GM23338 (cell line): ENCODE measurements around the gene CYBC1. TPM values are rescaled to one million over a fixed set of nuclear protein-coding genes. Genes with fewer than 3 reads are reported as not detected.
A peak's percentile ranks its signal among the peaks of the same experiment; 100 is the strongest.

ENCODE experiments used
- ATAC-seq: fragments of 200-7000 bp; cut with Tn5 transposase; 3 replicates; pipeline ENCODE4 v1.9.1; 2020
- DNase-seq: peaks from one replicate; pipeline ENCODE4 v3.0.0-alpha.2; 2015; ENCODE audit warnings: low spot score
- H2AFZ ChIP-seq: fragments of 200-600 bp; sonication (generic); 2 replicates; pipeline ENCODE4 v1.8.0; 2016; ENCODE audit warnings: antibody characterized with exemption, mild to moderate bottlenecking, moderate library complexity
- H3F3A ChIP-seq: fragments of 200-600 bp; sonication (generic); replicated peaks from 2 replicates; pipeline ENCODE4 v1.8.0; 2017; ENCODE audit warnings: antibody characterized with exemption, mixed run types, low read depth
- H3K27ac ChIP-seq: fragments of 200-600 bp; sonication (generic); 2 replicates; pipeline ENCODE4 v1.6.1; 2016; ENCODE audit warnings: low read depth
- H3K27me3 ChIP-seq: fragments of 200-600 bp; sonication (generic); 2 replicates; pipeline ENCODE4 v1.8.0; 2016; ENCODE audit warnings: mild to moderate bottlenecking, mixed run types, moderate library complexity; ENCODE audit not compliant: insufficient read depth
- H3K36me3 ChIP-seq: fragments of 200-600 bp; sonication (generic); 2 replicates; pipeline ENCODE4 v1.8.0; 2016; ENCODE audit warnings: mild to moderate bottlenecking; ENCODE audit not compliant: insufficient read depth
- H3K4me1 ChIP-seq: fragments of 200-600 bp; sonication (generic); 2 replicates; pipeline ENCODE4 v1.8.0; 2016; ENCODE audit warnings: mild to moderate bottlenecking, moderate library complexity; ENCODE audit not compliant: insufficient read depth
- H3K4me2 ChIP-seq: fragments of 200-600 bp; sonication (generic); 2 replicates; pipeline ENCODE4 v1.7.1; 2017; ENCODE audit warnings: mixed run types
- H3K4me3 ChIP-seq: fragments of 200-600 bp; sonication (generic); 2 replicates; pipeline ENCODE4 v1.6.1; 2016; ENCODE audit warnings: mixed run types
- H3K79me2 ChIP-seq: fragments of 200-600 bp; sonication (generic); replicated peaks from 2 replicates; pipeline ENCODE4 v1.8.0; 2017; ENCODE audit warnings: mild to moderate bottlenecking; ENCODE audit not compliant: insufficient read depth
- H3K9me2 ChIP-seq: fragments of 200-600 bp; sonication (generic); 2 replicates; pipeline ENCODE4 v1.8.0; 2017; ENCODE audit not compliant: insufficient read depth
- H4K20me1 ChIP-seq: fragments of 200-600 bp; sonication (generic); replicated peaks from 2 replicates; pipeline ENCODE4 v1.8.0; 2017; ENCODE audit warnings: mild to moderate bottlenecking; ENCODE audit not compliant: insufficient read depth
- H3K27ac Mint-ChIP-seq: 2 replicates; pipeline ENCODE4 v1.8.0; 2020; ENCODE audit warnings: inconsistent platforms, mild to moderate bottlenecking, moderate library complexity, mixed read lengths
- H3K27me3 Mint-ChIP-seq: 3 replicates; pipeline ENCODE4 v1.8.0; 2022; ENCODE audit warnings: low read depth, mild to moderate bottlenecking, moderate library complexity, mixed read lengths, inconsistent platforms; ENCODE audit not compliant: insufficient read depth, poor library complexity
- H3K36me3 Mint-ChIP-seq: 3 replicates; pipeline ENCODE4 v1.8.0; 2021; ENCODE audit warnings: low read depth, mild to moderate bottlenecking, inconsistent platforms, moderate library complexity, mixed read lengths
- H3K4me1 Mint-ChIP-seq: 3 replicates; pipeline ENCODE4 v1.8.0; 2020; ENCODE audit warnings: mild to moderate bottlenecking, inconsistent platforms, mixed read lengths
- H3K4me3 Mint-ChIP-seq: 3 replicates; pipeline ENCODE4 v1.8.0; 2021; ENCODE audit warnings: moderate library complexity, mild to moderate bottlenecking, inconsistent platforms, mixed read lengths
- H3K9me3 Mint-ChIP-seq: 3 replicates; pipeline ENCODE4 v1.8.0; 2020; ENCODE audit warnings: moderate library complexity, mild to moderate bottlenecking, inconsistent platforms, mixed read lengths
- CREB1 ChIP-seq: fragments of 250-450 bp; sonication (Bioruptor Pico); IDR thresholded peaks from 2 replicates; pipeline ENCODE4 v1.5.0; 2020; ENCODE audit warnings: low read depth, mild to moderate bottlenecking, moderate library complexity
- EZH2 ChIP-seq: fragments of 200-600 bp; sonication (generic); IDR thresholded peaks from one replicate; pipeline ENCODE4 v1.8.0; 2017; ENCODE audit warnings: antibody characterized with exemption, mild to moderate bottlenecking, low read depth; ENCODE audit not compliant: unreplicated experiment
- EZH2phosphoT487 ChIP-seq: fragments of 200-600 bp; sonication (generic); IDR thresholded peaks from one replicate; pipeline ENCODE4 v1.8.1; 2018; ENCODE audit warnings: antibody characterized with exemption; ENCODE audit not compliant: unreplicated experiment
- POLR2AphosphoS5 ChIP-seq: IDR thresholded peaks from 2 replicates; pipeline ENCODE4 v1.6.1; 2016; ENCODE audit warnings: antibody characterized with exemption, low read depth
- ZNF331 ChIP-seq: fragments of 250-450 bp; sonication (Bioruptor Pico); IDR thresholded peaks from 2 replicates; pipeline ENCODE4 v1.5.0; 2020; ENCODE audit warnings: low read depth, mild to moderate bottlenecking, moderate library complexity
- long read RNA-seq: library from polyadenylated mRNA; unstranded; transcript quantifications from one replicate; pipeline ENCODE4 v2.0.0, GENCODE V29; 2020; ENCODE audit not compliant: unreplicated experiment
- polyA plus RNA-seq: library from polyadenylated mRNA; unstranded; fragments of >200 nt; fragmentation: Nextera tagmentation; extraction: Ambion mirVana; gene quantifications from 2 replicates; pipeline ENCODE4 v1.2.1, GENCODE V29; 2016
- total RNA-seq: library from RNA; depleted of rRNA; stranded (reverse); fragments of >200 nt; shearing (Covaris generic); gene quantifications from 2 replicates; pipeline ENCODE4 v1.2.3, GENCODE V29; 2014; rRNA removed
- TF ChIP-seq, protein P1 (sequence below), 2 experiments: fragments of 200-600 bp in 1 of 2; sonication (generic) in 1 of 2; conservative IDR thresholded peaks; 2 replicates each; pipeline versions ENCODE4 v1.5.1 to v1.6.1; 2016 to 2017; ENCODE audit warnings: antibody characterized with exemption in 2 of 2, low read depth in 2 of 2, mild to moderate bottlenecking in 2 of 2, moderate library complexity in 1 of 2
- TF ChIP-seq, protein P2 (sequence below): fragments of 250-450 bp; sonication (Bioruptor Pico); IDR thresholded peaks from 2 replicates; pipeline ENCODE4 v1.5.0; 2020; ENCODE audit warnings: mild to moderate bottlenecking, moderate library complexity
- TF ChIP-seq, protein P3 (sequence below): IDR thresholded peaks from 2 replicates; pipeline ENCODE4 v1.6.1; 2016; ENCODE audit warnings: antibody characterized with exemption

CYBC1 gene
- 61.2 and 72.4 TPM in 2 replicates for total RNA-seq
- polyA plus RNA-seq = 22.5 and 24.7 TPM in 2 replicates
- long read RNA-seq, transcript CYBC1-201 (7 exons, 2,093 nt) = major isoform, 51 of 70 reads
- long read RNA-seq, partial matches to known transcripts = 3 of 70 reads
- long read RNA-seq, other reads (novel, unspliced or antisense) = 6 of 70 reads

DNA sequence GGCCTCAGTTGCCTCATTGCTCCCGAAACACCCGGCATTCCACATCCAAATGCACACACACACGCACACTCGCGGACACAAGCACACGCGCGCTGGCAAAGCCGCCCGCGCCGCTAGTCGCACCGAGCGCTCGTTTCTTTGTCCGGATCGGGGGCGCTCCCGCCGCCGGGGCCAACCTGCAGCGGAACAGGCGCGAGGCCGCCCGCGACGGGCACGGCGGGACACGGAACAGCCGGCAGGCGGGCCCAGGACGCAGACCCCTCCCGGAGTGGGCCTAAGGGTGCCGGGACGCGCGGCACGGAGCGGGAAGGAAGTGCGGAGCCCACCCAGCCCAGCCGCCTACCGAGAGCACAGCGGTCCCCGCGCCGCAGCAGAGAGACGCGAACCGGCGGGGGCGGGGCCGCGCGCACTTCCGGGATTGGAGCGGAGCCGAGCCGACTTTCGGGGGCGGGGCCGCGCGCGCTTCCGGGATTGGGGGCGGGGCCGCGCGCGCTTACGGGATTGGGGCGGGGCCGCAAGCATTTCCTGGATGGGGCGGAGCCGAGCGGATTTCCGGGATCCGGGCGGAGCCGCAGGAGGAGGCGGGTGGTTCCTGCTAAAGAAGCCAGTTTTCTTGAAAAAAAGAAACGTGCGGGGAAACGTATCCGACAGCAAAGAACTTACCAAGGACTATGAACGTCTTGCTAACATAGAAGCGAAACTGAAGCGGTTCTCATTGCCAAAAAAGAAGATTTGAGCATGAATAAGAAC, at the start of gene CYBC1:
TSS of gene CYBC1 (minus strand) at position 396 of the 750 bp plus-strand sequence. CDS start 1,498 bp downstream, outside the sequence.
- H3K27ac Mint-ChIP-seq = peak within 1 kb of the TSS; percentile 56
- Histone ChIP-seq H3K4me2 (peak within 1 kb of the TSS; percentile 86), H3K9me2 (no peaks in the 10 kb centered on the region), H3K27ac (peak within 1 kb of the TSS; percentile 26; the same call in 1 of the 2 replicates), H3K4me1 (peaks cover 17% of the 10 kb centered on the region; the same call in 1 of the 2 replicates), H3K4me3 (peak within 1 kb of the TSS; percentile 95), H3K36me3 (no peaks in the 10 kb centered on the region), H4K20me1 (no peaks in the 10 kb centered on the region), H2AFZ (peak within 1 kb of the TSS; percentile 89; the same call in 1 of the 2 replicates), H3K27me3 (no peaks in the 10 kb centered on the region), H3F3A (no peaks in the 10 kb centered on the region; the same call in 1 of the 2 replicates), H3K79me2 (0 out of 2 replicates have a peak, but pooled peaks cover 5% of the 10 kb centered on the region)
- no peak for TF ChIP-seq EZH2phosphoT487
- TF ChIP-seq CREB1 (CRISPR knock-in tag) = no peak
- no peak for TF ChIP-seq ZNF331
- no peak for TF ChIP-seq EZH2
- TF ChIP-seq, protein P1, sequence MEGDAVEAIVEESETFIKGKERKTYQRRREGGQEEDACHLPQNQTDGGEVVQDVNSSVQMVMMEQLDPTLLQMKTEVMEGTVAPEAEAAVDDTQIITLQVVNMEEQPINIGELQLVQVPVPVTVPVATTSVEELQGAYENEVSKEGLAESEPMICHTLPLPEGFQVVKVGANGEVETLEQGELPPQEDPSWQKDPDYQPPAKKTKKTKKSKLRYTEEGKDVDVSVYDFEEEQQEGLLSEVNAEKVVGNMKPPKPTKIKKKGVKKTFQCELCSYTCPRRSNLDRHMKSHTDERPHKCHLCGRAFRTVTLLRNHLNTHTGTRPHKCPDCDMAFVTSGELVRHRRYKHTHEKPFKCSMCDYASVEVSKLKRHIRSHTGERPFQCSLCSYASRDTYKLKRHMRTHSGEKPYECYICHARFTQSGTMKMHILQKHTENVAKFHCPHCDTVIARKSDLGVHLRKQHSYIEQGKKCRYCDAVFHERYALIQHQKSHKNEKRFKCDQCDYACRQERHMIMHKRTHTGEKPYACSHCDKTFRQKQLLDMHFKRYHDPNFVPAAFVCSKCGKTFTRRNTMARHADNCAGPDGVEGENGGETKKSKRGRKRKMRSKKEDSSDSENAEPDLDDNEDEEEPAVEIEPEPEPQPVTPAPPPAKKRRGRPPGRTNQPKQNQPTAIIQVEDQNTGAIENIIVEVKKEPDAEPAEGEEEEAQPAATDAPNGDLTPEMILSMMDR (conservative IDR thresholded peaks at IDR 0.05; ENCODE audit: low read depth in 2 of 2) = no peak
- TF ChIP-seq, protein P2, sequence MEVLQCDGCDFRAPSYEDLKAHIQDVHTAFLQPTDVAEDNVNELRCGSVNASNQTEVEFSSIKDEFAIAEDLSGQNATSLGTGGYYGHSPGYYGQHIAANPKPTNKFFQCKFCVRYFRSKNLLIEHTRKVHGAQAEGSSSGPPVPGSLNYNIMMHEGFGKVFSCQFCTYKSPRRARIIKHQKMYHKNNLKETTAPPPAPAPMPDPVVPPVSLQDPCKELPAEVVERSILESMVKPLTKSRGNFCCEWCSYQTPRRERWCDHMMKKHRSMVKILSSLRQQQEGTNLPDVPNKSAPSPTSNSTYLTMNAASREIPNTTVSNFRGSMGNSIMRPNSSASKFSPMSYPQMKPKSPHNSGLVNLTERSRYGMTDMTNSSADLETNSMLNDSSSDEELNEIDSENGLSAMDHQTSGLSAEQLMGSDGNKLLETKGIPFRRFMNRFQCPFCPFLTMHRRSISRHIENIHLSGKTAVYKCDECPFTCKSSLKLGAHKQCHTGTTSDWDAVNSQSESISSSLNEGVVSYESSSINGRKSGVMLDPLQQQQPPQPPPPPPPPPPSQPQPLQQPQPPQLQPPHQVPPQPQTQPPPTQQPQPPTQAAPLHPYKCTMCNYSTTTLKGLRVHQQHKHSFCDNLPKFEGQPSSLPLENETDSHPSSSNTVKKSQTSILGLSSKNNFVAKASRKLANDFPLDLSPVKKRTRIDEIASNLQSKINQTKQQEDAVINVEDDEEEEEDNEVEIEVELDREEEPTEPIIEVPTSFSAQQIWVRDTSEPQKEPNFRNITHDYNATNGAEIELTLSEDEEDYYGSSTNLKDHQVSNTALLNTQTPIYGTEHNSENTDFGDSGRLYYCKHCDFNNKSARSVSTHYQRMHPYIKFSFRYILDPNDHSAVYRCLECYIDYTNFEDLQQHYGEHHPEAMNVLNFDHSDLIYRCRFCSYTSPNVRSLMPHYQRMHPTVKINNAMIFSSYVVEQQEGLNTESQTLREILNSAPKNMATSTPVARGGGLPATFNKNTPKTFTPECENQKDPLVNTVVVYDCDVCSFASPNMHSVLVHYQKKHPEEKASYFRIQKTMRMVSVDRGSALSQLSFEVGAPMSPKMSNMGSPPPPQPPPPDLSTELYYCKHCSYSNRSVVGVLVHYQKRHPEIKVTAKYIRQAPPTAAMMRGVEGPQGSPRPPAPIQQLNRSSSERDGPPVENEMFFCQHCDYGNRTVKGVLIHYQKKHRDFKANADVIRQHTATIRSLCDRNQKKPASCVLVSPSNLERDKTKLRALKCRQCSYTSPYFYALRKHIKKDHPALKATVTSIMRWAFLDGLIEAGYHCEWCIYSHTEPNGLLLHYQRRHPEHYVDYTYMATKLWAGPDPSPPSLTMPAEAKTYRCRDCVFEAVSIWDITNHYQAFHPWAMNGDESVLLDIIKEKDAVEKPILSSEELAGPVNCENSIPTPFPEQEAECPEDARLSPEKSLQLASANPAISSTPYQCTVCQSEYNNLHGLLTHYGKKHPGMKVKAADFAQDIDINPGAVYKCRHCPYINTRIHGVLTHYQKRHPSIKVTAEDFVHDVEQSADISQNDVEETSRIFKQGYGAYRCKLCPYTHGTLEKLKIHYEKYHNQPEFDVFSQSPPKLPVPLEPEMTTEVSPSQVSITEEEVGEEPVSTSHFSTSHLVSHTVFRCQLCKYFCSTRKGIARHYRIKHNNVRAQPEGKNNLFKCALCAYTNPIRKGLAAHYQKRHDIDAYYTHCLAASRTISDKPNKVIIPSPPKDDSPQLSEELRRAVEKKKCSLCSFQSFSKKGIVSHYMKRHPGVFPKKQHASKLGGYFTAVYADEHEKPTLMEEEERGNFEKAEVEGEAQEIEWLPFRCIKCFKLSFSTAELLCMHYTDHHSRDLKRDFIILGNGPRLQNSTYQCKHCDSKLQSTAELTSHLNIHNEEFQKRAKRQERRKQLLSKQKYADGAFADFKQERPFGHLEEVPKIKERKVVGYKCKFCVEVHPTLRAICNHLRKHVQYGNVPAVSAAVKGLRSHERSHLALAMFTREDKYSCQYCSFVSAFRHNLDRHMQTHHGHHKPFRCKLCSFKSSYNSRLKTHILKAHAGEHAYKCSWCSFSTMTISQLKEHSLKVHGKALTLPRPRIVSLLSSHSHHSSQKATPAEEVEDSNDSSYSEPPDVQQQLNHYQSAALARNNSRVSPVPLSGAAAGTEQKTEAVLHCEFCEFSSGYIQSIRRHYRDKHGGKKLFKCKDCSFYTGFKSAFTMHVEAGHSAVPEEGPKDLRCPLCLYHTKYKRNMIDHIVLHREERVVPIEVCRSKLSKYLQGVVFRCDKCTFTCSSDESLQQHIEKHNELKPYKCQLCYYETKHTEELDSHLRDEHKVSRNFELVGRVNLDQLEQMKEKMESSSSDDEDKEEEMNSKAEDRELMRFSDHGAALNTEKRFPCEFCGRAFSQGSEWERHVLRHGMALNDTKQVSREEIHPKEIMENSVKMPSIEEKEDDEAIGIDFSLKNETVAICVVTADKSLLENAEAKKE (CRISPR knock-in tag) = no peak
- TF ChIP-seq, protein P3, sequence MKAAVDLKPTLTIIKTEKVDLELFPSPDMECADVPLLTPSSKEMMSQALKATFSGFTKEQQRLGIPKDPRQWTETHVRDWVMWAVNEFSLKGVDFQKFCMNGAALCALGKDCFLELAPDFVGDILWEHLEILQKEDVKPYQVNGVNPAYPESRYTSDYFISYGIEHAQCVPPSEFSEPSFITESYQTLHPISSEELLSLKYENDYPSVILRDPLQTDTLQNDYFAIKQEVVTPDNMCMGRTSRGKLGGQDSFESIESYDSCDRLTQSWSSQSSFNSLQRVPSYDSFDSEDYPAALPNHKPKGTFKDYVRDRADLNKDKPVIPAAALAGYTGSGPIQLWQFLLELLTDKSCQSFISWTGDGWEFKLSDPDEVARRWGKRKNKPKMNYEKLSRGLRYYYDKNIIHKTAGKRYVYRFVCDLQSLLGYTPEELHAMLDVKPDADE = peak; percentile 39; the same call in 1 of the 2 replicates
- peak; percentile 81 for TF ChIP-seq POLR2AphosphoS5
- H3K4me1 Mint-ChIP-seq = peaks cover 16% of the 10 kb centered on the region
- DNase-seq (peak; percentile 97), ATAC-seq (peak; percentile 83)
- peak within 1 kb of the TSS; percentile 79 for H3K4me3 Mint-ChIP-seq
- peaks cover 5% of the 10 kb centered on the region; the same call in 1 of the 3 replicates for H3K36me3 Mint-ChIP-seq
- H3K9me3 Mint-ChIP-seq = peaks cover 34% of the 10 kb centered on the region
- H3K27me3 Mint-ChIP-seq = peaks cover 11% of the 10 kb centered on the region
